ENCODE data around the gene SNX13.
A peak's percentile ranks its signal among the peaks of the same experiment; 100 is the strongest.
"Not testable (repeated sequence)": the region's sequence is repeated elsewhere in the genome, so short reads cannot be mapped to it uniquely, and the experiment has no call there.

SNX13 gene

GRCh38 chr7:17912536-17913235 is 27.6 kb downstream of the SNX13 start:
- DNase-seq, result no peak

- no peak for DNase-seq
Measured at GRCh38 chr7:17912050-17912449, 28.2 kb downstream of the SNX13 start.

- DNase-seq, result no peak
Measured at GRCh38 chr7:17910377-17910776, 29.9 kb downstream of the SNX13 start.

- DNase-seq, result not testable (repeated sequence)
Measured at GRCh38 chr7:17909310-17909709, 31.0 kb downstream of the SNX13 start.

- no peak for DNase-seq
Measured at GRCh38 chr7:17907014-17907413, 33.3 kb downstream of the SNX13 start.

GRCh38 chr7:17903337-17903736 is 37.0 kb downstream of the SNX13 start:
- DNase-seq, result no peak

- peak; percentile 14 for DNase-seq
Measured at GRCh38 chr7:17902599-17902998, 37.7 kb downstream of the SNX13 start.

GRCh38 chr7:17900464-17900863 is 39.8 kb downstream of the SNX13 start:
- DNase-seq, result no peak

GRCh38 chr7:17898111-17898510 is 42.2 kb downstream of the SNX13 start:
- no peak for DNase-seq

GRCh38 chr7:17887286-17887685 is 53.0 kb downstream of the SNX13 start:
- DNase-seq, result no peak

GRCh38 chr7:17882685-17883084 is 57.6 kb downstream of the SNX13 start:
- no peak for DNase-seq

- DNase-seq, result no peak
Measured at GRCh38 chr7:17879075-17879661, 61.1 kb downstream of the SNX13 start.

GRCh38 chr7:17878627-17879026 is 61.7 kb downstream of the SNX13 start:
- DNase-seq, result no peak

GRCh38 chr7:17871815-17872533 is 68.3 kb downstream of the SNX13 start:
- DNase-seq, result no peak

GRCh38 chr7:17870406-17870805 is 69.9 kb downstream of the SNX13 start:
- DNase-seq, result no peak

GRCh38 chr7:17863809-17864143 is 76.5 kb downstream of the SNX13 start:
- DNase-seq, result no peak

- DNase-seq, result no peak
Measured at GRCh38 chr7:17863095-17863808, 77.0 kb downstream of the SNX13 start.

- no peak for DNase-seq
Measured at GRCh38 chr7:17856251-17856650, 84.0 kb downstream of the SNX13 start.

GRCh38 chr7:17855202-17855601 is 85.1 kb downstream of the SNX13 start:
- DNase-seq, result no peak

GRCh38 chr7:17854261-17855047 is 85.8 kb downstream of the SNX13 start:
- no peak for DNase-seq

- DNase-seq, result no peak
Measured at GRCh38 chr7:17852361-17852760, 87.9 kb downstream of the SNX13 start.

- no peak for DNase-seq
Measured at GRCh38 chr7:17849504-17849903, 90.8 kb downstream of the SNX13 start.

- DNase-seq, result no peak
Measured at GRCh38 chr7:17848516-17848915, 91.8 kb downstream of the SNX13 start.
